Stimulated activated CD4-positive, alpha-beta T cell treated with anti-CD3 and anti-CD28 coated beads, Interleukin-2, amount 100 ng/mL, for 24 hours (primary cell): ENCODE data around the gene MCRIP2.
"Not testable (repeated sequence)": the region's sequence is repeated elsewhere in the genome, so short reads cannot be mapped to it uniquely, and the experiment has no call there.

Experiments
- DNase-seq, 2 donors: peaks; one replicate each; pipeline ENCODE4 v3.0.0-alpha.2; 2020

Gene MCRIP2

GRCh38 chr16:641326-642188, at the start of gene MCRIP2:
Gene MCRIP2, plus strand, starts transcription at chr16:641828. Its CDS starts 164 bp downstream, at chr16:641992.
- DNase-seq, result peak; percentile 71 to 88

- DNase-seq, result no peak
These were observed 49.6 kb upstream of the MCRIP2 start for GRCh38 chr16:591892-592517.

- DNase-seq, result no peak
These were observed 48.9 kb upstream of the MCRIP2 start for GRCh38 chr16:592518-593306.

GRCh38 chr16:593406-593805, 48.2 kb upstream of the MCRIP2 start:
- DNase-seq, result no peak

- DNase-seq, result no peak
These were observed 47.8 kb upstream of the MCRIP2 start for GRCh38 chr16:593807-594206.

- no peak for DNase-seq
These were observed 46.5 kb upstream of the MCRIP2 start for GRCh38 chr16:595094-595528.

- no peak for DNase-seq
These were observed 45.5 kb upstream of the MCRIP2 start for GRCh38 chr16:595942-596735.

- DNase-seq, result no peak
These were observed 44.9 kb upstream of the MCRIP2 start for GRCh38 chr16:596736-597060.

GRCh38 chr16:597655-598054, 44.0 kb upstream of the MCRIP2 start:
- not testable (repeated sequence) for DNase-seq

- DNase-seq, result no peak
These were observed 42.5 kb upstream of the MCRIP2 start for GRCh38 chr16:598823-599739.

GRCh38 chr16:600781-601180, 40.8 kb upstream of the MCRIP2 start:
- no peak for DNase-seq

GRCh38 chr16:603933-604332, 37.7 kb upstream of the MCRIP2 start:
- no peak for DNase-seq

- DNase-seq, result no peak
These were observed 34.8 kb upstream of the MCRIP2 start for GRCh38 chr16:606656-607307.

GRCh38 chr16:608019-608418, 33.6 kb upstream of the MCRIP2 start:
- DNase-seq, result peak; percentile 31 to 65

GRCh38 chr16:609316-609715, 32.3 kb upstream of the MCRIP2 start:
- DNase-seq, result no peak

- no peak for DNase-seq
These were observed 31.6 kb upstream of the MCRIP2 start for GRCh38 chr16:609984-610383.

- DNase-seq, result peak; percentile 73 to 74
These were observed 30.9 kb upstream of the MCRIP2 start for GRCh38 chr16:610513-611381.

- DNase-seq, result no peak
These were observed 26.5 kb upstream of the MCRIP2 start for GRCh38 chr16:615122-615521.

- no peak for DNase-seq
These were observed 24.7 kb upstream of the MCRIP2 start for GRCh38 chr16:616733-617586.
